Activated T-cell treated with anti-CD3 and anti-CD28 coated beads for 1 hour (primary cell): ENCODE results near the gene SLC35E4.
"Not testable (repeated sequence)": the region's sequence is repeated elsewhere in the genome, so short reads cannot be mapped to it uniquely, and the experiment has no call there.

Experiments used
- DNase-seq: peaks from one replicate; pipeline ENCODE4 v3.0.0-alpha.2; 2020; ENCODE audit warnings: low read depth

SLC35E4 gene

GRCh38 chr22:30611197-30611596, 24.4 kb upstream of the SLC35E4 start:
- no peak for DNase-seq

- no peak for DNase-seq
Observed at GRCh38 chr22:30612789-30613188, 22.8 kb upstream of the SLC35E4 start.

DNA sequence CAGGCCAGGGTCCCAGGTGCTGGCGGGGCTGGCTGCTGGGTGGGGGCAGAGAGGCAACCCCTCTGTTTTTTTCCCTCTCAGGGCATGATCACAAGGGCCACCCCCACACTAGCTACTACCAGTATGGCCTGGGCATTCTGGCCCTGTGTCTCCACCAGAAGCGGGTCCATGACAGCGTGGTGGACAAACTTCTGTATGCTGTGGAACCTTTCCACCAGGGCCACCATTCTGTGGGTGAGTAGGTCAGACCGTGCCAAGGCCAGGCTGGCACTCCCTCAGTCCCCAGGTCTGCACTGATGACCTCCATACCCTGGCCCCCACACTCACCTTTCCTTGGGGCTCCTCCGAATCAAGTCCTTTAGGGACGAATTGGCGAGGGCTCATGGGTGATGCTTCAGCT, 21.3 kb upstream of the SLC35E4 start:
- DNase-seq: no peak

DNA sequence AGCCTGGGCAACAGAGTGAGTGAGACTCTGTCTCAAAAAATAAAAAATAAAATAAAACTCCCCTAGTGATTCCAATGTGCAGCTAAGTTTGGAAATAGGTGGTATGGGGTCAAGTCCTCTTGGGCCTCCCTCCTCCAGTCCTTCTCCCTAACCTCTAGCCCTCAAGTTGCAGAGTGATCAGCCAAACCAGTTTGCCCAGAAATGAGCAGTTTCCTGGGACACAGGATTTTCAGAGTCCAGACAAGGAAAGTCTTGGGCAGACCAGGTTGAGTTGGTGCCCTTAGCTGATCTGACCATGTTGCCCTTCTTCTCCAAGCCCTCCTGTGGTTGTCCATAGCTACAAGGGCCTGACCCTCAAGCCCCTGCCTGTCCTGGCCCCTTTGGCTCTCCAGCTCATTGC, 20.7 kb upstream of the SLC35E4 start:
- DNase-seq: no peak

- DNase-seq: no peak
Observed at GRCh38 chr22:30615543-30615954, 20.0 kb upstream of the SLC35E4 start.

GRCh38 chr22:30617819-30618218, 17.8 kb upstream of the SLC35E4 start:
- no peak for DNase-seq

GRCh38 chr22:30619909-30620308, 15.7 kb upstream of the SLC35E4 start:
- not testable (repeated sequence) for DNase-seq

- no peak for DNase-seq
Observed at GRCh38 chr22:30626413-30626812, 9.2 kb upstream of the SLC35E4 start.

DNA sequence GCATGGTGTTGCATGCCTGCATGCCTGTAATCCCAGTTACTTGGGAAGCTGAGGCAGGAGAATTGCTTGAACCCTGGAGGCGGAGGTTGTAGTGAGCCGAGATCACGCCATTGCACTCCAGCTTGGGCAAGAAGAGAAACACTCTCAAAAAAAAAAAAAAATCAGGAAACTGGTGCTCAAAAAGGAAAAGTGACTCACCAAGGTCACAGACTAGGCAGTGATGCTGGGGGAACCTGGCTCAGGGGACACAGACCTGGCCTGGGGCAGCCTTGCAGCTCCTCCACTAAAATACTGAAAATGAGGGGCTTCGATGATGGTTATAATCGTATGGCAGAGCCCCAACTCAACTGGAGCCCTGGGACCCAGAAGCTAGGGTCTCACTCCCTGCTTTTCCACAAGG, 8.1 kb upstream of the SLC35E4 start:
- DNase-seq: no peak

DNA sequence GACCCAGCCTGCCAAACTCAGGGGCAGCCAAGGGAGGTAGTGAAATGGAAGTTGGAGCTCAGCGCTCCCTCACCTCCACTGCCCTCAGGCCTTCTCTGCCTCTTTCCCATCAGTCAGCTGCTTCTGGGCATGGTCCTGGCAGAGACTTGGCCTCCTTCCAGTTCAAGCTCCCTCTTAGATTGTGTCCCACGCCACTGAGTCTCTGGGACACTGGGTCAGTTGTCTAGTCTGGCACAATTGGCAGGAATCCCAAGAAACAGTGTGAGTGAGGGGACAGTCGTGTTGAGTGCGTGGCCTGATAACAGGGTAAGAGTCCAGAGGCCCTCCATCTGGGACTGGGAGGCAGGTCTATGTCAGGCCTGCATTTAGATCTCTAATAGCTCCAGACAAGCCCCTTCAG, 7.1 kb upstream of the SLC35E4 start:
- no peak for DNase-seq

DNA sequence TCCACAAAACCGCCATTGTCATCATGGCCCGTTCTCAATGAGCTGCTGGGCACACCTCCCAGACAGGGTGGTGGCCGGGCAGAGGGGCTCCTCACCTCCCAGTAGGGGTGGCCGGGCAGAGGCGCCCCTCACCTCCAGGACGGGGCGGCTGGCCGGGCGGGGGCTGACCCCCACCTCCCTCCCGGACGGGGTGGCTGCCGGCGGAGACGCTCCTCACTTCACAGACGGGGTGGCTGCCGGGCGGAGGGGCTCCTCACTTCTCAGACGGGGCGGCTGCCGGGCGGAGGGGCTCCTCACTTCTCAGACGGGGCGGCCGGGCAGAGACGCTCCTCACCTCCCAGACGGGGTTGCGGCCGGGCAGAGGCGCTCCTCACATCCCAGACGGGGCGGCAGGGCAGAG, 4.1 kb upstream of the SLC35E4 start:
- not testable (repeated sequence) for DNase-seq

- peak; percentile 91 for DNase-seq
Observed at GRCh38 chr22:30634471-30635233, 929 bp upstream of the SLC35E4 start.

DNA sequence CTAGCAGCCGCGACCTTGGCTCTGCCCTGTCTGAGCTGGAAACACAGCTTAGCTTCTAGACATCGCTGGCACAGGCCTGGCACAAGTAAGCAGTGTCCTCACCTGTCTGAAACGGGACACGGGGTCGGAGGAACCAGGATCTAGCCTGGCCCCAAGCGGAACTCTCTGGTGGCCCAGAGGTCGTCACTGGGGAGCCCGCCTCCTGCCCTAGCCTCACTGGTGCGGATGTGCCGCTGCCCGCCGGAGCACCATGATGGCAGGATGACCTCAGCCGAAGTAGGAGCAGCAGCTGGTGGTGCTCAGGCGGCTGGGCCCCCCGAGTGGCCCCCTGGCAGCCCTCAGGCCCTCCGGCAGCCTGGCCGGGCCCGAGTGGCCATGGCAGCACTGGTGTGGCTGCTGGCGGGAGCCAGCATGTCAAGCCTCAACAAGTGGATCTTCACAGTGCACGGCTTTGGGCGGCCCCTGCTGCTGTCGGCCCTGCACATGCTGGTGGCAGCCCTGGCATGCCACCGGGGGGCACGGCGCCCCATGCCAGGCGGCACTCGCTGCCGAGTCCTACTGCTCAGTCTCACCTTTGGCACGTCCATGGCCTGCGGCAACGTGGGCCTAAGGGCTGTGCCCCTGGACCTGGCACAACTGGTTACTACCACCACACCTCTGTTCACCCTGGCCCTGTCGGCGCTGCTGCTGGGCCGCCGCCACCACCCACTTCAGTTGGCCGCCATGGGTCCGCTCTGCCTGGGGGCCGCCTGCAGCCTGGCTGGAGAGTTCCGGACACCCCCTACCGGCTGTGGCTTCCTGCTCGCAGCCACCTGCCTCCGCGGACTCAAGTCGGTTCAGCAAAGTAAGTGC, 871 bp downstream of the SLC35E4 start:
- no peak for DNase-seq

- DNase-seq: no peak
Observed at GRCh38 chr22:30637701-30638114, 2.1 kb downstream of the SLC35E4 start.

- DNase-seq: no peak
Observed at GRCh38 chr22:30640361-30640760, 4.8 kb downstream of the SLC35E4 start.

DNA sequence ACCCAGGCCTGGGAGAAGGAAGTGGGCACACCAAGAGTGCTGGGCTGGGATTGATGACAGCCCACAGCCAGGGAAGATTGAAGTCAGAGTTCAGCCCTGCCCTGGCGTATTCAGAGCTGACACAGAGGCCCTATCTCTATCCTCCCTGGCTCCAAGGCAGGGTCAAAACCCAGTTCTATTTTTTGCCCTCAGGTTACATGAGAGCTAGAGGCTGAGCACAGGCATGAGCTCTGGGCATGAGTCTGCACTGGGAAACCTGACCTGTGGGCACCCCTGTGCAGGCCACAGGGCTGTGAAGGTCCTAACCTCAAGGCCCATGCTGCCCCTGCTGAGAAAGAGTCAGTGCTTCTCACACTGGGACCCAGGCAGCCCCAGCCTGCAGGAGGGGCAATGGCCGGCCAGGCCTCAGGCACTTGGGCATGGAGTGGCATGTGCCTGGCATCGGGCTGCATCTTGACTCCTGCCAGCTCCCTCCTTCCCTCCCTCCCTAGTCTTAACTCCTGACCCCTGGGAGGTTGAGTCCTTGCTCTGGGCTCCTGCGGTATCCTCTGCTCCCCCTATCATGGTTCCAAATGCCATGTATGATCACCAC, 5.4 kb downstream of the SLC35E4 start:
- no peak for DNase-seq

DNA sequence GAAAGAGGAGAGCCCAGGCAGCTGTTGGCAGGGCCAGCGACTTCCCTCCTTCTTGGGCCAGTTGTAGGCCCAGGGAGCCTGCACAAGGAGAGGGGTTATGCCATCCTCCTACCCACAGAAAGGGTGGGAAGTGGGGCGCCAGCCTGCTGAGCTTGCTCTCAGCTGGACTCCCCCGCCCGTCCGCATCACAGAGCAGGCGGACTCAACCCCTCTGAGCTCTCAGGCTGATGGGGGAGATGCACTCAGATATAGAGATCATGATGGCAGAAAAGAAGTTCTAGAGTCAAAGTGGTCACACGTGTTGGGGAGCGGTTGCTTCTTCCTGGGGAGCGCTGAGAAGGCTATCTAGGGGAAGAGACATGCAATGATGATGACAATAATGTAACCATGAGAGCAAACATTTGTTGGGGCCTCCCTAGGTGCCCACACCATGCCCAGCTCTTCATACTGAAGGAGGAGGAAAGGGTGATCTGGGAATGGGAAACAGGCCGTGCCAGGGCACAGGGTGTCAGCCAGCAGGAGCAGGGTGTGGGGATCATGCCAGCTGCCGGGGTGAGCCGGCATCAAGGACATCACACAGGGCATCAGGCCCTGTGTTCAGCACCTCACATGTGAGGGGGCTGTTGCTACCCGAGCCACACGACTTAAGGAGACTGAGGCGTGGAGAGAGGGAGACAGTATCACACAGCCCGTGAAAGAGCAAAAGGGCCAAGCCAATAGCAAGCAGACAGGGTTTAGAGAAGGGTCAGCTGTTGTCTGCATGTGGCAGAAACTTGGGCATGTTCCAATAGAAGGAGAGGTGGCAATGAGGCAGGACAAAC, 7.7 kb downstream of the SLC35E4 start:
- DNase-seq: no peak

DNA sequence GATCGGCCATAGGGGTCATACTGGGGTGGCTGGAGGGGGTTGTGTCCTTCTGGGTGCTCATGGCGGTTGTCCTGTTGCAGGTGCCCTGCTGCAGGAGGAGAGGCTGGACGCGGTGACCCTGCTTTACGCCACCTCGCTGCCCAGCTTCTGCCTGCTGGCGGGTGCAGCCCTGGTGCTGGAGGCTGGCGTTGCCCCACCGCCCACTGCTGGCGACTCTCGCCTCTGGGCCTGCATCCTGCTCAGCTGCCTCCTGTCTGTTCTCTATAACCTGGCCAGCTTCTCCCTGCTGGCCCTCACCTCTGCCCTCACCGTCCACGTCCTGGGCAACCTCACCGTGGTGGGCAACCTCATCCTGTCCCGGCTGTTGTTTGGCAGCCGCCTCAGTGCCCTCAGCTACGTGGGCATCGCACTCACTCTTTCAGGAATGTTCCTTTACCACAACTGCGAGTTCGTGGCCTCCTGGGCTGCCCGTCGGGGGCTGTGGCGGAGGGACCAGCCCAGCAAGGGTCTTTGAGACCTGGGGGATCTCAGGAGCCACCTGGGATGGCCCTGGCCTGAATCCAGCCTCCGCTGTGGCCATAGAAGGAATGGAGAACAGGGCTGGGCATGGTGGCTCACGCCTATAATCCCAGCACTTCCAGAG, 11.1 kb downstream of the SLC35E4 start:
- DNase-seq: no peak

DNA sequence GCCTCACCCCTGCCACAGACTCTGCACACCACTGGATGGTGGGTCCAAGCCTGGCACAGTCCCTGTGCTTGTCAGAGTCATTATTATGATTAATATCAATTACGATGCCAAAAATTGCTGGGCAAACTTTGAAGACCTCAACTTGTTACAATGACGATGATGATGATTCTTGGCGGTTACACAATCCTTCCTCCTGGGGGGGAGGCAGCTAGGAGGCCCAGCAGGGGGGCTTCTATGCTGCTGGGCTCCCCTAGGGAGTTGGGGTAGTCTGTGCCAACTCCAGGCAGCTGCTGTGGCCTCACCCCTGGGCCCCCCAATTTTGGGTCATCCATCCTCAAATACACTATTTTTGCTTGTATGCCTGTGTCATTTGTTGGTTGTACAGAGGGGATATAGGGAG, 12.0 kb downstream of the SLC35E4 start:
- no peak for DNase-seq

- no peak for DNase-seq
Observed at GRCh38 chr22:30648825-30649224, 13.2 kb downstream of the SLC35E4 start.

- DNase-seq: peak; percentile 66
Observed at GRCh38 chr22:30649430-30650007, 13.9 kb downstream of the SLC35E4 start.
